BE2C (cell line): ENCODE data around the gene RBMX.

Source experiments
- DNase-seq: peaks from one replicate; pipeline ENCODE4 v3.0.0-alpha.2; 2020
- H3K27me3 ChIP-seq: fragments of 250-450 bp; sonication (Bioruptor Pico); 2 replicates; pipeline ENCODE4 v1.5.1; 2020; ENCODE audit warnings: mild to moderate bottlenecking
- H3K36me3 ChIP-seq: fragments of 250-450 bp; sonication (Bioruptor Pico); 2 replicates; pipeline ENCODE4 v1.5.1; 2020; ENCODE audit warnings: mild to moderate bottlenecking
- H3K4me1 ChIP-seq: fragments of 250-450 bp; sonication (Bioruptor Pico); 2 replicates; pipeline ENCODE4 v1.5.1; 2020
- H3K4me3 ChIP-seq: 2 replicates; pipeline ENCODE4 v1.5.1; 2011; ENCODE audit warnings: low read depth, low read length
- H3K9me3 ChIP-seq: fragments of 250-450 bp; sonication (Bioruptor Pico); 2 replicates; pipeline ENCODE4 v1.5.1; 2020
- TF ChIP-seq, protein P1 (sequence below): IDR thresholded peaks from 2 replicates; pipeline ENCODE4 v1.5.1; 2012; ENCODE audit warnings: mild to moderate bottlenecking, low read depth, low read length

Gene RBMX

DNA sequence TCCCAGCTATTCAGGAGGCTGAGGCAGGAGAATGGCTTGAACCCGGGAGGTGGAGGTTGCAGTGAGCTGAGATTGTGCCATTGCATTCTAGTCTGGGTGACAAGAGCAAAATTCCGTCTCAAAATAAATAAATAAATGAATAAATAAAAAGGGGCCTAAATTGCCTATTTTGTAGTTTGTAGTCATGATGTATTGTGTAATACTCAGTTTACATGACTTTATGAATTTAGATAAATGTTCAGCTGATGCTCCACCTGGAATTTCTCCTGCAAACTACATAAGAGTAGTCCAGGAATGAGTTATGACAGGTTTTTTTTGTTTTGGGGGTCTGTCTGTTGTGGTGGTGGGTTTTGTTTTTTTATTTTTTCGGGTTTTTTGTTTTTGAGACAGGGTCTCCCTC is 31.1 kb downstream of the RBMX start:
- TF ChIP-seq, protein P1, sequence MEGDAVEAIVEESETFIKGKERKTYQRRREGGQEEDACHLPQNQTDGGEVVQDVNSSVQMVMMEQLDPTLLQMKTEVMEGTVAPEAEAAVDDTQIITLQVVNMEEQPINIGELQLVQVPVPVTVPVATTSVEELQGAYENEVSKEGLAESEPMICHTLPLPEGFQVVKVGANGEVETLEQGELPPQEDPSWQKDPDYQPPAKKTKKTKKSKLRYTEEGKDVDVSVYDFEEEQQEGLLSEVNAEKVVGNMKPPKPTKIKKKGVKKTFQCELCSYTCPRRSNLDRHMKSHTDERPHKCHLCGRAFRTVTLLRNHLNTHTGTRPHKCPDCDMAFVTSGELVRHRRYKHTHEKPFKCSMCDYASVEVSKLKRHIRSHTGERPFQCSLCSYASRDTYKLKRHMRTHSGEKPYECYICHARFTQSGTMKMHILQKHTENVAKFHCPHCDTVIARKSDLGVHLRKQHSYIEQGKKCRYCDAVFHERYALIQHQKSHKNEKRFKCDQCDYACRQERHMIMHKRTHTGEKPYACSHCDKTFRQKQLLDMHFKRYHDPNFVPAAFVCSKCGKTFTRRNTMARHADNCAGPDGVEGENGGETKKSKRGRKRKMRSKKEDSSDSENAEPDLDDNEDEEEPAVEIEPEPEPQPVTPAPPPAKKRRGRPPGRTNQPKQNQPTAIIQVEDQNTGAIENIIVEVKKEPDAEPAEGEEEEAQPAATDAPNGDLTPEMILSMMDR, result no peak

DNA sequence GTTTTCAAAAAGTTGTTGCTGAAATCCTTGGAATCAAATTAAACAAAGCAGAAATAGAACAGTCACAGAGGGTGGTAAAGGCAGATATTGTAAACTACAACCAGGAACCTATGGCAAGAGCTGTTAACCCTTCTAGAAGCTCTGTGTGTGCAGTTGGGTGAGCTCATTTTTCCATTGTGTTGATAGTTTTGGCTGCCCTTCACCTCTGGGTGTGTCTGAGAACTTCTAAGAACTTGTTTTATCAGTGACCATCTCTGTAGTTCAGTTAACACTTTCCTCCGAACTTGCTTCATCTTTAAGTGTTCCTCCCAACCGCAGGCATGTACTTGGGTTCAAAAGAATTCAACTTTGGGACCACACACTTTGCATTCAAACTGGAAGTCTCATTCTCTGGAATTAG is 32.7 kb downstream of the RBMX start:
- no peak for DNase-seq
- H3K9me3 ChIP-seq, result no peaks in the 10 kb centered on the region
- no peaks in the 10 kb centered on the region for H3K27me3 ChIP-seq
- TF ChIP-seq, protein P1, result no peak
- no peaks in the 10 kb centered on the region for H3K4me1 ChIP-seq
- H3K4me3 ChIP-seq, result no peak overlapping the region
- H3K36me3 ChIP-seq, result no peaks in the 10 kb centered on the region; the same call in 1 of the 2 replicates

More for the DNA sequence above, 31.1 kb downstream of the RBMX start:
- Histone ChIP-seq H3K4me3 (no peak overlapping the region), H3K27me3 (no peaks in the 10 kb centered on the region), H3K9me3 (no peaks in the 10 kb centered on the region), H3K4me1 (no peaks in the 10 kb centered on the region), H3K36me3 (no peaks in the 10 kb centered on the region; the same call in 1 of the 2 replicates)
- DNase-seq, result no peak

DNA sequence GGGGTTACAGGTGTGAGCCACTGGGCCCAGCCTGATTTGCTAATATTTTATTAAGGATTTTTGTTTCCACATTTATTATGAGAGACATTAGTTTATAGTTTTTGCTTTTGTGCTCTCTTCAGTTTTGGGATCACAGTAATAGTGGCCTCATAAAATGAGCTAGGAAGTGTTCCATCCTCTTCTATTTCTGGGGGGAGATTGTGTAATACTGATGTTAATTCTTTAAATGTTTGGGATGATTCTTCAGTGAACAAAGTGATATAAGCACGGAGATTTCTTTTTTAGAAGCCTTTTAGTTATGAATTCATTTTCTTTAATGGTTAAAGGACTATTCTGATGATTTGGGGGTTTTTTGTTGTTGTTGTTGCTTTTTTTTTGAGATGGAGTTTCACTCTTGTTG is 41.3 kb downstream of the RBMX start:
- H3K27me3 ChIP-seq, result no peaks in the 10 kb centered on the region
- no peaks in the 10 kb centered on the region for H3K4me1 ChIP-seq
- H3K36me3 ChIP-seq, result no peaks in the 10 kb centered on the region
- no peaks in the 10 kb centered on the region for H3K9me3 ChIP-seq
- no peak for DNase-seq
- TF ChIP-seq, protein P1, result no peak
- H3K4me3 ChIP-seq, result no peak overlapping the region

DNA sequence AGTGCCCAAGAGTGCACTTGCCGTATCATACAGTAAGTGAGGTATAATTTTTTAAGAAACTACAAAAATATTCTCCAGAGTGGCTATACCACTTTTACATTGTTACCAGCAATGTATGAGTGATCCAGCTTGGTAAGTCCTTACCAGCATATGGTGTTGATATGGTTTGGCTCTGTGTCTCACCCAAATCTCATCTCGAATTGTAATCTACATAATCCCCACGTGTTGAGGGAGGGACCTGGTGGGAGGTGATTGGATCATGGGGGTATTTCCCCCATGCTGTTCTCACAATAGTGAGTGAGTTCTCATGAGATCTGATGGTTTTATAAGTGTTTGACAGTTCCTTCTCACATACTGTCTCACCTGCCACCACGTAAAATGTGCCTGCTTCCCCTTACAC is 44.8 kb downstream of the RBMX start:
- Histone ChIP-seq H3K4me1 (no peaks in the 10 kb centered on the region), H3K36me3 (no peaks in the 10 kb centered on the region), H3K27me3 (no peaks in the 10 kb centered on the region), H3K4me3 (no peak overlapping the region), H3K9me3 (no peaks in the 10 kb centered on the region)
- TF ChIP-seq, protein P1, result no peak
- no peak for DNase-seq

DNA sequence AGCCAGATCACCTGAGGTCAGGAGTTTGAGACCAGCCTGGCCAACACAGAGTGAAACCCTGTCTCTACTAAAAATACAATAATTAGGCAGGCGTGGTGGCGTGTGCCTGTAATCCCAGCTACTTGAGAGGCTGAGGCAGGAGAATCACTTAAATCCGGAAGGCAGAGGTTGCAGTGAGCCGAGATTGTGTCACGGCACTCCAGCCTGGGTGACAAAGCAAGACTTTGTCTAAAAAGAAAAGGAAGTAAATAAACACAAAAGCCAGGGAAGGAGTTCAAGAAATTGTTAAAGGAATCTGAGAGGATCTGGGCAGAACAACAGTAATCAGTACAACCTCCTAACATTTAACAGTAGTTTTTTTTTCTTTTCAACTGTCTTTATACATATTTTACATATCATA is 51.1 kb downstream of the RBMX start:
- Histone ChIP-seq H3K36me3 (no peaks in the 10 kb centered on the region), H3K4me1 (no peaks in the 10 kb centered on the region), H3K27me3 (no peaks in the 10 kb centered on the region), H3K4me3 (no peak overlapping the region), H3K9me3 (no peaks in the 10 kb centered on the region)
- DNase-seq, result no peak
- TF ChIP-seq, protein P1, result no peak

DNA sequence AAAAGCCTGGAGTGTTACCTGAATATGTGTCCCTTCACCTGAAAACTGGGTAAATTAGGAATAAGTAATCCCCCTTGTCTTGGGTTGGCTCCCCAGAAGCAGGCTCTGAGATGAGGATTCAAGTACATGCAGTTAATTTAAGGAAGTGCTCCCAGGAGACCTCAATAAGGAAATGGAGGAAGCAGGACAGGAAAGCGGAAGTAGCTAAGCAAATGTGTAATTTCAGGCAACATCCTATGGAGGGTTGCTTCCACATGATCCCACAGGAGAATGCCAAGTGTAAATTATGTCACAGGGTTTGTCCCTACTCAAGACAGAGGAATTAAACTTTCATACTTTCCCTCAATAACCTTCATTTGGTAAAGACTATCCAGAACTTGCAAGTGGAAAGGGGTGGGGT is 51.7 kb downstream of the RBMX start:
- H3K4me1 ChIP-seq, result no peaks in the 10 kb centered on the region
- TF ChIP-seq, protein P1, result no peak
- no peak overlapping the region for H3K4me3 ChIP-seq
- H3K27me3 ChIP-seq, result no peaks in the 10 kb centered on the region
- H3K36me3 ChIP-seq, result no peaks in the 10 kb centered on the region
- no peaks in the 10 kb centered on the region for H3K9me3 ChIP-seq
- no peak for DNase-seq
